NB4 (cell line): ENCODE measurements around the gene CPEB4.

Experiments
- DNase-seq: peaks from one replicate; pipeline ENCODE4 v3.0.0; 2010; ENCODE audit warnings: low read depth
- H3K4me3 ChIP-seq: one replicate; pipeline ENCODE4 v1.5.1; 2011; ENCODE audit warnings: mild to moderate bottlenecking, low read depth, low read length, moderate library complexity
- MYC ChIP-seq: IDR thresholded peaks from 2 replicates; pipeline ENCODE4 v1.6.1; 2011; ENCODE audit warnings: low read depth, low read length
- POLR2A ChIP-seq: IDR thresholded peaks from 2 replicates; pipeline ENCODE4 v1.6.1; 2011; ENCODE audit warnings: mild to moderate bottlenecking; ENCODE audit not compliant: insufficient read length; ENCODE audit errors: extremely low read depth
- TF ChIP-seq, protein P1 (sequence below): IDR thresholded peaks from 2 replicates; pipeline ENCODE4 v1.6.1; 2011; ENCODE audit warnings: low read depth, low read length
- TF ChIP-seq, protein P2 (sequence below): IDR thresholded peaks from one replicate; pipeline ENCODE4 v1.5.1; 2012; ENCODE audit warnings: low read depth, low read length

CPEB4 gene

GRCh38 chr5:173845321-173845720 lies 42.8 kb upstream of the CPEB4 start:
- TF ChIP-seq POLR2A (no peak), MYC (no peak)
- TF ChIP-seq, protein P1, sequence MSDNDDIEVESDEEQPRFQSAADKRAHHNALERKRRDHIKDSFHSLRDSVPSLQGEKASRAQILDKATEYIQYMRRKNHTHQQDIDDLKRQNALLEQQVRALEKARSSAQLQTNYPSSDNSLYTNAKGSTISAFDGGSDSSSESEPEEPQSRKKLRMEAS: no peak
- TF ChIP-seq, protein P2, sequence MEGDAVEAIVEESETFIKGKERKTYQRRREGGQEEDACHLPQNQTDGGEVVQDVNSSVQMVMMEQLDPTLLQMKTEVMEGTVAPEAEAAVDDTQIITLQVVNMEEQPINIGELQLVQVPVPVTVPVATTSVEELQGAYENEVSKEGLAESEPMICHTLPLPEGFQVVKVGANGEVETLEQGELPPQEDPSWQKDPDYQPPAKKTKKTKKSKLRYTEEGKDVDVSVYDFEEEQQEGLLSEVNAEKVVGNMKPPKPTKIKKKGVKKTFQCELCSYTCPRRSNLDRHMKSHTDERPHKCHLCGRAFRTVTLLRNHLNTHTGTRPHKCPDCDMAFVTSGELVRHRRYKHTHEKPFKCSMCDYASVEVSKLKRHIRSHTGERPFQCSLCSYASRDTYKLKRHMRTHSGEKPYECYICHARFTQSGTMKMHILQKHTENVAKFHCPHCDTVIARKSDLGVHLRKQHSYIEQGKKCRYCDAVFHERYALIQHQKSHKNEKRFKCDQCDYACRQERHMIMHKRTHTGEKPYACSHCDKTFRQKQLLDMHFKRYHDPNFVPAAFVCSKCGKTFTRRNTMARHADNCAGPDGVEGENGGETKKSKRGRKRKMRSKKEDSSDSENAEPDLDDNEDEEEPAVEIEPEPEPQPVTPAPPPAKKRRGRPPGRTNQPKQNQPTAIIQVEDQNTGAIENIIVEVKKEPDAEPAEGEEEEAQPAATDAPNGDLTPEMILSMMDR: no peak
- DNase-seq: no peak
- H3K4me3 ChIP-seq: no peak overlapping the region

- no peak overlapping the region for H3K4me3 ChIP-seq
- DNase-seq: no peak
- no peak for TF ChIP-seq POLR2A
These were observed 41.1 kb upstream of the CPEB4 start for GRCh38 chr5:173846929-173847501.

GRCh38 chr5:173848986-173849596 lies 39.1 kb upstream of the CPEB4 start:
- H3K4me3 ChIP-seq: no peak overlapping the region
- no peak for DNase-seq
- TF ChIP-seq POLR2A (no peak), MYC (no peak)
- TF ChIP-seq, protein P2: no peak
- TF ChIP-seq, protein P1: no peak

DNA sequence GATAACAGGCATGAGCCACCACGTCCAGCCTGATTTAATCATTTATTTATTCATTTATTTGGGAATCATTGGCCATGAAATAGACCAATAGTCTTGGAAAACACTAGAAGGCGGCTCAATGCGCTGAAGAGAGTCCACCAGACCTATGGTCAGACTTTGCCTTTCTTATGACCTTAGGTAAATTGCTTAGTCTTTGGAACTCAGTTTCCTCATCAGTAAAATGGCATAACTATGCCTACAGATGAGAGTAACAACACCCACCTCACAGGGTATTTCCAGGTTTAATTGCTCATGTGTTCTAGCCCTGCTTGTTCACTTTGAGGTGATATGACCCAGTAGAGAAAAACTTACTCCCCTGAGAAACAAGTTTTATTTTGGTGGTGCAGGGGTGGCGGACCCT lies 38.2 kb upstream of the CPEB4 start:
- DNase-seq: no peak
- TF ChIP-seq, protein P1: no peak
- no peak for TF ChIP-seq MYC
- TF ChIP-seq, protein P2: no peak
- no peak for TF ChIP-seq POLR2A
- H3K4me3 ChIP-seq: no peak overlapping the region

DNA sequence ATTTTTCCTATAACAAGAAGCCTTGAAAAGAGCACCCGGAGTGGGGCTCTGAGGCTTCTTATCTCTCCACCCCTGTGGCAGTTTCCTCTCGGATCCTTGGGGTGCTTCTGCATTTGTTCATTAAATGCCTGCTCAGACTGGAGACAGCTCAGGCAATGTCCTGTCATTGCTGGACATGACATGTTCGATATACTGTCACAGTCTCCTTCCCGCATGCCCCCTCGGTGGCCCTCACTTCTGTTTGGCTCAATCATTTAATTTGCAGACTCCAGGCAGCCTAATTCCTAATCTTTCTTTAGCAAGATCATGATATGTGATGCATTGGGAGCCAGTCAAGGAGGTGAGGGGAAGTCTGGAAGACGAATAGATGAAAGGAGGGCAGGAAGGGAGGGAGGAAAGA lies 37.5 kb upstream of the CPEB4 start:
- H3K4me3 ChIP-seq: no peak overlapping the region
- TF ChIP-seq MYC: no peak
- TF ChIP-seq, protein P2: no peak
- TF ChIP-seq, protein P1: no peak
- no peak for TF ChIP-seq POLR2A
- DNase-seq: no peak

DNA sequence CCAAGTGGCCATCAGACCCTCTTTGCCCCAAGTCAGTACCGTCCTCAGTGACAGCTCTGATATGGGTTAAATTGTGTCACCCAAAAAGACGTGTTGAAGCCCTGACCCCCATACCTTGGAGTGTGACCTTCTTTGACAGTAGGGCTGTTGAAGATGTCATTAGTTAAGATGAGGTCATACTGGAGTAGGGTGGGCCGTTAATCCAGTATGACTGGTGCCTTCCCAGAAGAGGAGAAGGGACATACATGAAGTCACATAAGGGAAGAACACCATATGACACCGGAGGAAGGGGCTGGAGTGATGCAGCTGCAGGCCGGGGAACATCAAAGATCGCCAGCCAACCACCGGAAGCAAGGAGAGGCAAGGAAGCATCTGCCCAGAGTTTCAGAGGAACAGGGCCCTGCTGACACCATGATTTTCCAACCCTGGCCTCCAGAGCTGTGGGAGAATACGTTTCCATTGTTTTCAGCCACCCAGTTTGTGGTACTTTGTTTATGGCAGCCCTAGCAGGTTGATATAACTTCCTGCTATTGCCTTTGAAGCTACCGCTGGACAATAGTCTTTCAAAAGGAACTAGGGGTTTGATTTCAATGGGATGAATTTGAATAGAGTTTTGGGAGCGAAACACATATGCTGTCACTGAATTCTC lies 36.4 kb upstream of the CPEB4 start:
- DNase-seq: no peak
- TF ChIP-seq MYC (no peak), POLR2A (no peak)
- TF ChIP-seq, protein P2: no peak
- TF ChIP-seq, protein P1: no peak
- no peak overlapping the region for H3K4me3 ChIP-seq
